GM12878 (cell line): Measurements from ENCODE around the gene ETV6. TPM values are rescaled to one million over a fixed set of nuclear protein-coding genes. Genes with fewer than 3 reads are reported as not detected.

ENCODE experiments used
- ATF7 ChIP-seq: fragments of 450-650 bp; IDR thresholded peaks from 2 replicates; pipeline ENCODE4 v1.6.1; 2016; ENCODE audit warnings: low read depth, mild to moderate bottlenecking
- BCLAF1 ChIP-seq: fragments of 450-650 bp; IDR thresholded peaks from 2 replicates; pipeline ENCODE4 v1.6.1; 2017; ENCODE audit warnings: antibody characterized with exemption, mild to moderate bottlenecking, moderate library complexity
- CBX3 ChIP-seq: fragments of 200-600 bp; sonication (generic); IDR thresholded peaks from 2 replicates; pipeline ENCODE4 v1.6.1; 2016; ENCODE audit warnings: low read depth, borderline replicate concordance
- DPF2 ChIP-seq: fragments of 450-650 bp; IDR thresholded peaks from 2 replicates; pipeline ENCODE4 v1.6.1; 2017; ENCODE audit warnings: mild to moderate bottlenecking
- EP300 ChIP-seq, 2 experiments: fragments of 150-350 bp in 1 of 2; IDR thresholded peaks; 2 replicates each; pipeline ENCODE4 v1.6.1; 2011 to 2012; ENCODE audit warnings: low read depth in 2 of 2, low read length in 2 of 2, borderline replicate concordance in 1 of 2, improper control_type of control experiment in 1 of 2, inconsistent platforms in 1 of 2; ENCODE audit not compliant: control insufficient read depth in 1 of 2
- FOXM1 ChIP-seq: IDR thresholded peaks from 2 replicates; pipeline ENCODE4 v1.6.1; 2012; ENCODE audit warnings: low read depth, mild to moderate bottlenecking, inconsistent platforms, low read length, moderate library complexity
- HDAC6 ChIP-seq: fragments of 200-600 bp; sonication (generic); IDR thresholded peaks from one replicate; pipeline ENCODE4 v1.8.0; 2017; ENCODE audit warnings: antibody characterized with exemption; ENCODE audit not compliant: unreplicated experiment
- IKZF2 ChIP-seq, 2 experiments: fragments of 450-650 bp; IDR thresholded peaks; 2 replicates each; pipeline ENCODE4 v1.6.1; 2017; ENCODE audit warnings: mild to moderate bottlenecking in 2 of 2, moderate library complexity in 2 of 2
- MYB ChIP-seq: fragments of 150-350 bp; IDR thresholded peaks from 2 replicates; pipeline ENCODE4 v1.6.1; 2014; ENCODE audit warnings: mild to moderate bottlenecking, low read depth, low read length, borderline replicate concordance
- NBN ChIP-seq: fragments of 450-650 bp; IDR thresholded peaks from 2 replicates; pipeline ENCODE4 v1.6.1; 2016
- NFIC ChIP-seq: IDR thresholded peaks from 2 replicates; pipeline ENCODE4 v1.6.1; 2012; ENCODE audit warnings: low read depth, mild to moderate bottlenecking, inconsistent platforms, low read length, moderate library complexity
- NFYA ChIP-seq: IDR thresholded peaks from 2 replicates; pipeline ENCODE4 v1.6.1; 2011; ENCODE audit warnings: low read depth, mild to moderate bottlenecking, low read length, improper control_type of control experiment, borderline replicate concordance
- RAD21 ChIP-seq: IDR thresholded peaks from 2 replicates; pipeline ENCODE4 v1.6.1; 2011; ENCODE audit warnings: mild to moderate bottlenecking, low read depth, low read length, moderate library complexity; ENCODE audit not compliant: insufficient read depth
- RAD51 ChIP-seq: fragments of 450-650 bp; IDR thresholded peaks from 2 replicates; pipeline ENCODE4 v1.6.1; 2016; ENCODE audit warnings: moderate library complexity, mild to moderate bottlenecking, inconsistent platforms
- RB1 ChIP-seq: fragments of 450-650 bp; formaldehyde crosslinking; IDR thresholded peaks from 2 replicates; pipeline ENCODE4 v1.6.1; 2017; ENCODE audit warnings: mild to moderate bottlenecking, borderline replicate concordance
- RFX5 ChIP-seq: IDR thresholded peaks from 2 replicates; pipeline ENCODE4 v1.6.1; 2011; ENCODE audit warnings: low read depth, low read length, improper control_type of control experiment
- SMARCA5 ChIP-seq: fragments of 450-650 bp; IDR thresholded peaks from 2 replicates; pipeline ENCODE4 v1.6.1; 2017; ENCODE audit warnings: mild to moderate bottlenecking
- STAT1 ChIP-seq: fragments of 450-650 bp; conservative IDR thresholded peaks from 2 replicates; pipeline ENCODE4 v1.6.1; 2014; ENCODE audit warnings: antibody characterized with exemption, mild to moderate bottlenecking
- ZNF24 ChIP-seq: fragments of 450-650 bp; IDR thresholded peaks from 2 replicates; pipeline ENCODE4 v1.6.1; 2017; ENCODE audit warnings: antibody characterized with exemption, mild to moderate bottlenecking
- ZNF274 ChIP-seq: IDR thresholded peaks from one replicate; pipeline ENCODE4 v1.8.0; 2011; ENCODE audit not compliant: insufficient read length, insufficient read depth
- ZZZ3 ChIP-seq: IDR thresholded peaks from 2 replicates; pipeline ENCODE4 v1.6.1; 2011; ENCODE audit warnings: low read depth; ENCODE audit not compliant: control insufficient read depth, insufficient read length
- polyA plus RNA-seq, 11 experiments: library from polyadenylated mRNA; depleted of rRNA in 4 of 11; unstranded in 6 of 11; stranded (reverse) in 5 of 11; fragments of >200 nt; fragmentation: Nextera tagmentation in 4 of 11; fragmentation: Illumina TruSeq in 1 of 11; extraction: Ambion mirVana in 4 of 11; extraction: Trizol in 1 of 11; gene quantifications; 1 replicate in 1 of 11; 2 replicates in 10 of 11; pipeline versions ENCODE4 v1.2.1 to v1.2.3, GENCODE V29; 2011 to 2016; ENCODE audit warnings: inconsistent platforms in 2 of 11, missing spikeins in 2 of 11, low read depth in 1 of 11
- total RNA-seq, 4 experiments: library from RNA; depleted of rRNA in 3 of 4; stranded (reverse); fragments of >200 nt in 3 of 4; fragmentation: Illumina TruSeq in 1 of 4; extraction: Trizol in 1 of 4; gene quantifications; 2 replicates each; pipeline versions ENCODE4 v1.2.1 to v1.2.3, GENCODE V29; 2013 to 2021
- TF ChIP-seq, protein P1 (sequence below): fragments of 450-650 bp; IDR thresholded peaks from 2 replicates; pipeline ENCODE4 v1.6.1; 2018; ENCODE audit warnings: mild to moderate bottlenecking, low read depth, moderate library complexity; ENCODE audit not compliant: partially characterized antibody

Gene ETV6
- total and polyA plus RNA-seq, 10 of the 15 experiments (the other 5 are each of a cell fraction or from before 2014, with no cell fraction given), result 6.6 to 74.8 (median 24.6) TPM

- TF ChIP-seq, protein P1, sequence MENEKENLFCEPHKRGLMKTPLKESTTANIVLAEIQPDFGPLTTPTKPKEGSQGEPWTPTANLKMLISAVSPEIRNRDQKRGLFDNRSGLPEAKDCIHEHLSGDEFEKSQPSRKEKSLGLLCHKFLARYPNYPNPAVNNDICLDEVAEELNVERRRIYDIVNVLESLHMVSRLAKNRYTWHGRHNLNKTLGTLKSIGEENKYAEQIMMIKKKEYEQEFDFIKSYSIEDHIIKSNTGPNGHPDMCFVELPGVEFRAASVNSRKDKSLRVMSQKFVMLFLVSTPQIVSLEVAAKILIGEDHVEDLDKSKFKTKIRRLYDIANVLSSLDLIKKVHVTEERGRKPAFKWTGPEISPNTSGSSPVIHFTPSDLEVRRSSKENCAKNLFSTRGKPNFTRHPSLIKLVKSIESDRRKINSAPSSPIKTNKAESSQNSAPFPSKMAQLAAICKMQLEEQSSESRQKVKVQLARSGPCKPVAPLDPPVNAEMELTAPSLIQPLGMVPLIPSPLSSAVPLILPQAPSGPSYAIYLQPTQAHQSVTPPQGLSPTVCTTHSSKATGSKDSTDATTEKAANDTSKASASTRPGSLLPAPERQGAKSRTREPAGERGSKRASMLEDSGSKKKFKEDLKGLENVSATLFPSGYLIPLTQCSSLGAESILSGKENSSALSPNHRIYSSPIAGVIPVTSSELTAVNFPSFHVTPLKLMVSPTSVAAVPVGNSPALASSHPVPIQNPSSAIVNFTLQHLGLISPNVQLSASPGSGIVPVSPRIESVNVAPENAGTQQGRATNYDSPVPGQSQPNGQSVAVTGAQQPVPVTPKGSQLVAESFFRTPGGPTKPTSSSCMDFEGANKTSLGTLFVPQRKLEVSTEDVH, result no peak
- TF ChIP-seq RAD21 (no peak), RB1 (no peak), RFX5 (no peak), NFIC (peak; percentile 66), EP300 (IDR thresholded peaks at IDR 0.05; ENCODE audit: borderline replicate concordance in 1 of 2, control insufficient read depth in 1 of 2, low read depth in 2 of 2, low read length in 2 of 2) (peak; percentile 9 to 19; a peak in 2 of 4 replicates), MYB (no peak), NBN (no peak; the same call in 1 of the 2 replicates), ATF7 (no peak), HDAC6 (no peak), RAD51 (no peak), STAT1 (no peak), FOXM1 (peak; percentile 80), IKZF2 (IDR thresholded peaks at IDR 0.05) (peak; percentile 75 to 85), ZNF24 (0 out of 2 replicates have a peak, but pooled peaks have one; percentile 8), ZNF274 (no peak), BCLAF1 (no peak), NFYA (no peak), DPF2 (peak; percentile 57; the same call in 1 of the 2 replicates), CBX3 (no peak), ZZZ3 (no peak), SMARCA5 (no peak)
Measured at GRCh38 chr12:11729439-11730150, 80.1 kb downstream of the ETV6 start (continued).
